Hair follicular keratinocyte (primary cell): ENCODE data around the gene SHE. TPM values are rescaled to one million over a fixed set of nuclear protein-coding genes. Genes with fewer than 3 reads are reported as not detected.

Source experiments
- total RNA-seq: library from RNA; depleted of rRNA; stranded (reverse); fragments of >200 nt; gene quantifications from 2 replicates; pipeline ENCODE4 v1.2.3, GENCODE V29; 2015

Gene SHE
- total RNA-seq, result under 0.01 TPM in 1 of 2 replicates, not detected in the other

DNA sequence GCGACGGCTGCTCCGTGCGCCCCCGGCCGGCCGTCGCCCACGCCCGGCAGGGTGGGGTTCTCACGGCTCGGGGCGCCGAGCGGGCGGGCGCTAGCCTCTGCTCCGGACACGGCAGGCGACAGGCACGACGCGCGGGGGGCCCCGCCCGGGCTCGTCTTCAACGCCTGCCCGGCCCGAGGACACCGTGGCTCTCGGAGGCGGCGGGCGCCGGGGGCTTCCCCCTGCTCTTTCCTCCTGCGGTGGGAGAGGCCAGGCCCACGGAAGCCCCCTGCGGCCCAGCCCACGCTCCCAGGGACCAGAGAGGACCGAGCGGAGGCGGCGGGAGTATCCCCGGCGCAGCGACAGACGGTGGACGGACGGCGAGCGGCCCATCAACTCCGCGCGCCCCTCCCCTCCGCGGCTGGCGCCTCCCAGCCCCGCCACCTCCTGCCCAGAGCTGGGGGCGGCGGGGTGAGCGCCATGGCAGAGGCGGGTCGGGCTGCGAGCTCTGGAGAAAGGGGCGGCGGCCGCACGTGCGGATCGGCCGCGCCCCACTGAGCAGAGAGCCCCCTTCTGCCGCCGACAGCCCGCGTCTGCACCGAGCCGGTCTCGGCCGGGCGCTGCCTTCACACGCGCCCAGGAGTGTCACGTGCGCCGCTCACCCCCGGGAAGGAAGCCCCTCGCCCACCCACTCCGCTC is at the start of gene SHE, which contains the start of gene TDRD10:
Gene SHE, minus strand, starts transcription at position 347 of the 678 bp plus-strand sequence. CDS start 386 bp downstream, outside the sequence.
Gene TDRD10, plus strand, starts transcription at position 154 of the 678 bp plus-strand sequence. CDS start 4,685 bp downstream, outside the sequence.

Other genes with a start within 250 kb of the SHE start
- gene HAX1, start 229.8 kb downstream of the SHE start, total RNA-seq, result 152 and 174 TPM in 2 replicates
- gene AQP10, start 181.3 kb downstream of the SHE start, total RNA-seq, result 0.08 TPM in 1 of 2 replicates, not detected in the other
- gene ATP8B2, start 176.9 kb downstream of the SHE start, total RNA-seq, result 16.8 and 20.8 TPM in 2 replicates
- 13.1 and 14.9 TPM in 2 replicates for gene IL6R, start 97.1 kb downstream of the SHE start, total RNA-seq
- gene TDRD10, start 193 bp downstream of the SHE start, total RNA-seq, result not detected in 2 replicates
- gene UBE2Q1, start 56.2 kb upstream of the SHE start, total RNA-seq, result 23.7 and 24.7 TPM in 2 replicates
- under 0.01 and 0.04 TPM in 2 replicates for gene CHRNB2, start 65.4 kb upstream of the SHE start, total RNA-seq
- 50.1 and 51.3 TPM in 2 replicates for gene ADAR, start 105.8 kb upstream of the SHE start, total RNA-seq